Esophagus squamous epithelium (tissue), 5 donors: ENCODE measurements around the gene FAM168A. TPM values are rescaled to one million over a fixed set of nuclear protein-coding genes. Genes with fewer than 3 reads are reported as not detected.
A peak's percentile ranks its signal among the peaks of the same experiment; 100 is the strongest.

ENCODE experiments used
- DNase-seq: peaks from one replicate; lab custom pipeline; 2025; lab: John Stamatoyannopoulos, UW
- H3K27ac ChIP-seq, 4 donors: fragments of 200-600 bp; sonication (generic); one replicate each; pipeline ENCODE4 v1.5.1; 2016 to 2019; ENCODE audit warnings: mild to moderate bottlenecking in 1 of 4
- H3K27me3 ChIP-seq, 4 donors: fragments of 200-600 bp; sonication (generic); 1 replicate in 3 of 4; 2 replicates in 1 of 4; pipeline versions ENCODE4 v1.5.1 to v1.6.0; 2017 to 2021; ENCODE audit warnings: antibody characterized with exemption in 1 of 4
- H3K36me3 ChIP-seq, 3 donors: fragments of 200-600 bp; sonication (generic); one replicate each; pipeline ENCODE4 v1.5.1; 2016 to 2019
- H3K4me1 ChIP-seq, 3 donors: fragments of 200-600 bp; sonication (generic); one replicate each; pipeline ENCODE4 v1.5.1; 2017 to 2019
- H3K4me3 ChIP-seq, 4 donors: fragments of 200-600 bp; sonication (generic); 1 replicate in 3 of 4; 2 replicates in 1 of 4; pipeline ENCODE4 v1.5.1; 2016 to 2019; ENCODE audit warnings: mild to moderate bottlenecking in 2 of 4, moderate library complexity in 1 of 4
- H3K9me3 ChIP-seq, 3 donors: fragments of 200-600 bp; sonication (generic); one replicate each; pipeline ENCODE4 v1.5.1; 2016 to 2019
- POLR2A ChIP-seq, 4 donors: fragments of 450-650 bp; IDR thresholded peaks; one replicate each; pipeline ENCODE4 v1.6.1; 2017; ENCODE audit warnings: antibody characterized with exemption in 4 of 4, mild to moderate bottlenecking in 4 of 4, moderate library complexity in 3 of 4
- WGBS, 2 donors: methylation state at CpG; one replicate each; pipeline ENCODE4 v1.1.5; 2018; 5-methylcytosine and 5-hydroxymethylcytosine counted together
- intact Hi-C: fragments of 100-400 bp; cut with DNase I; formaldehyde crosslinking; loops from one replicate; pipeline ENCODE4 v1.15.0; 2022
- total RNA-seq, 4 donors: library from RNA; depleted of rRNA; stranded (reverse); fragments of >200 nt; gene quantifications; one replicate each; pipeline ENCODE4 v1.1.0, GENCODE V29; 2016
- TF ChIP-seq, protein P1 (sequence below), 6 experiments: fragments of 450-650 bp in 4 of 6; fragments of 200-600 bp in 2 of 6; sonication (generic) in 2 of 6; IDR thresholded peaks; one replicate each; pipeline ENCODE4 v1.5.1; 2016 to 2019; ENCODE audit warnings: antibody characterized with exemption in 6 of 6, mild to moderate bottlenecking in 4 of 6, moderate library complexity in 4 of 6
- donor health status: DM: yes; HTN: yes; CAD: no.

Gene FAM168A
- total RNA-seq, 4 donors from 2014 or later = 7.0 to 15.5 (median 12.3) TPM

DNA sequence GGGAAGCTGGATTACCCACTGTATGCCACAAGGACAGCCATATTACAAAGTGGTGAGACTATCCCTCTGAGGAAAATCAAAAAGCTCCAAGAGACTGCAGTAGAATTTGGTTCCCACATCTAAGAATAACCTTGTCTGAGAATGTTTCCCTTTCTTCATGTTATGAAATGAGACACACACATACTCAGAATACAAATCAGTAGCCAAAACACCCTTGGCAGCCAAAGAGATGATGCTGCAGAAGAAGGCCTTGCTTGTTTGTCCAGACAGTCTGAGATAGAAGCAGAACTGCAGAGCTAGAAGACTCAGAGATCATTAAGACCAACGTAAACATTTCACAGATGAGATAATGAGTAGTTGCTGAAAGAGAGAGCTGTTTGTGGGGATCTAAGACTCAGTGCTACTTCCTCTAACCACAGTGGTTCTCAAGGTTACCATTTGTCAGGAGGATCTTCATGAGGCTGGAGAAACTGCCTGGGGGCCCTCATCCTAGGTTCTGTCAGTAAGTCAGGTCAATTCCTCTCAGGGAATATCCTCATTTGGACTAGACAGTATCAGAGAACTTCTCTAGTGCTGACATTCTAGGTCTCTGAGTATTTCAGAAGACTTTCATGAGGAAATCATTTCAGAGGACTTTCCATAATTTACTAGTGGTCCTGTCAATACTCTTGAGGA, 182.8 kb downstream of the FAM168A start:
- Histone ChIP-seq H3K36me3 (peaks cover 0 to 39% (median 0%) of the 10 kb centered on the region in 3 donors), H3K27ac (peak overlapping the region in 3 of 4 donors; percentile 13 to 65 (median 51)), H3K4me3 (no peak overlapping the region), H3K9me3 (no peaks in the 10 kb centered on the region), H3K4me1 (peaks cover 6 to 35% (median 9%) of the 10 kb centered on the region in 3 donors), H3K27me3 (no peaks in the 10 kb centered on the region)
- DNase-seq = no peak
- WGBS, 2 donors = 30 to 38% methylated on average over 1 of the region's 1 CpG
- TF ChIP-seq, protein P1, sequence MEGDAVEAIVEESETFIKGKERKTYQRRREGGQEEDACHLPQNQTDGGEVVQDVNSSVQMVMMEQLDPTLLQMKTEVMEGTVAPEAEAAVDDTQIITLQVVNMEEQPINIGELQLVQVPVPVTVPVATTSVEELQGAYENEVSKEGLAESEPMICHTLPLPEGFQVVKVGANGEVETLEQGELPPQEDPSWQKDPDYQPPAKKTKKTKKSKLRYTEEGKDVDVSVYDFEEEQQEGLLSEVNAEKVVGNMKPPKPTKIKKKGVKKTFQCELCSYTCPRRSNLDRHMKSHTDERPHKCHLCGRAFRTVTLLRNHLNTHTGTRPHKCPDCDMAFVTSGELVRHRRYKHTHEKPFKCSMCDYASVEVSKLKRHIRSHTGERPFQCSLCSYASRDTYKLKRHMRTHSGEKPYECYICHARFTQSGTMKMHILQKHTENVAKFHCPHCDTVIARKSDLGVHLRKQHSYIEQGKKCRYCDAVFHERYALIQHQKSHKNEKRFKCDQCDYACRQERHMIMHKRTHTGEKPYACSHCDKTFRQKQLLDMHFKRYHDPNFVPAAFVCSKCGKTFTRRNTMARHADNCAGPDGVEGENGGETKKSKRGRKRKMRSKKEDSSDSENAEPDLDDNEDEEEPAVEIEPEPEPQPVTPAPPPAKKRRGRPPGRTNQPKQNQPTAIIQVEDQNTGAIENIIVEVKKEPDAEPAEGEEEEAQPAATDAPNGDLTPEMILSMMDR (IDR thresholded peaks at IDR 0.05) = no peak
- no peak for TF ChIP-seq POLR2A (IDR thresholded peaks at IDR 0.05)
- intact Hi-C loops = no loop called here

DNA sequence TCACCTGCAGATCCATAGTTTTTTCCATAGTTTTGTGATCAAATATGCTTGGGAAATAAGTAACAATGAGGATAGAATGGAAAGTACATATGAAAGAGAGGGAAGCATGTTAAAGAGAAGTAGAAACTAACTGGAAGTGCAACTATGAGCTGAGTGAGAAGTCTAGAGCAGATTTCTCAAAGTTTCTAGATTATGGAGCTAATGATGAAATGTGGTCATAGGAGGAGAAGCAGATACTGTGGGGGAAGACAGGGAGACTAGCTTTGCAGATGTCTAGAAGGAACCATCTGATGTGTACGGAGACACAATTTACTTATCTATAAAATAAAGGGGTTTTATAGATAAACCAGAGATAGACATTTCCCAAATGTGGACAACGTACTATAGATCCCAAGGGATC, 184.7 kb downstream of the FAM168A start:
- no peak overlapping the region for H3K27ac ChIP-seq
- intact Hi-C loops = no loop called here

DNA sequence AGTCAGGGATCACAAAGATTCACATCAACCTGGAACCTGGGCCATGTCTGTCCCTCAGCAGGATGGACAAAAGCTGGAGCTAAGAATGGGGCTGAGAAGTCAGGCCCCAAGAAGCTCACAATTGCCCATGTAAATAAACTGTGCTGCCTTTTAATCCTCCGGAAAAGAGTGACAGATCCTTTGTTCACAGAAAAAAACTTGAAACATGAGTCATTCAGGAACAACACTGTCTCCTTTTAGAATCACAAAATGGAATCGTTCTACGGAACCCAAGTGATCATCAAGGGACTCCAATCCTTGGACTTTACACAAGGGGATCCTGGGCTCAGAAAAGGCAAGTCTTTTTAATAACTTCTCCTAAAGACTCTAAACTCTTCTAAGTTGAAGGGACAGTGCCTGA, 185.6 kb downstream of the FAM168A start:
- Histone ChIP-seq H3K27me3 (no peaks in the 10 kb centered on the region), H3K4me3 (no peak overlapping the region), H3K4me1 (peaks cover 6 to 35% (median 9%) of the 10 kb centered on the region in 3 donors), H3K27ac (no peak overlapping the region), H3K9me3 (no peaks in the 10 kb centered on the region), H3K36me3 (peaks cover 0 to 43% (median 0%) of the 10 kb centered on the region in 3 donors)
- intact Hi-C loops = no loop called here
- 19 to 64% methylated on average over 3 of the region's 3 CpGs for WGBS, 2 donors
- TF ChIP-seq, protein P1 (IDR thresholded peaks at IDR 0.05) = no peak
- TF ChIP-seq POLR2A (IDR thresholded peaks at IDR 0.05) = no peak
- no peak for DNase-seq

More for the DNA sequence above, 184.7 kb downstream of the FAM168A start:
- no peak overlapping the region for H3K4me3 ChIP-seq
- H3K27me3 ChIP-seq = no peaks in the 10 kb centered on the region
- peaks cover 0 to 40% (median 0%) of the 10 kb centered on the region in 3 donors for H3K36me3 ChIP-seq
- whole genome bisulfite sequencing, 2 donors = 88 to 93% methylated on average over 2 of the region's 2 CpGs
- peaks cover 6 to 35% (median 9%) of the 10 kb centered on the region in 3 donors for H3K4me1 ChIP-seq
- TF ChIP-seq, protein P1 (IDR thresholded peaks at IDR 0.05) = no peak
- no peak for TF ChIP-seq POLR2A (IDR thresholded peaks at IDR 0.05)
- H3K9me3 ChIP-seq = no peaks in the 10 kb centered on the region
- DNase-seq = no peak

- DNase-seq = no peak
- no peaks in the 10 kb centered on the region for H3K9me3 ChIP-seq
- TF ChIP-seq, protein P1 (IDR thresholded peaks at IDR 0.05) = no peak
- TF ChIP-seq POLR2A (IDR thresholded peaks at IDR 0.05) = no peak
- H3K4me3 ChIP-seq = no peak overlapping the region
- H3K27me3 ChIP-seq = no peaks in the 10 kb centered on the region
- H3K4me1 ChIP-seq = peaks cover 0 to 24% (median 9%) of the 10 kb centered on the region in 3 donors
- no peak overlapping the region for H3K27ac ChIP-seq
- 80 to 85% methylated on average over 1 to 2 of the region's 2 CpGs for WGBS, 2 donors
- intact Hi-C loops = no loop called here
- H3K36me3 ChIP-seq = peaks cover 0 to 52% (median 0%) of the 10 kb centered on the region in 3 donors
These were observed 186.9 kb downstream of the FAM168A start for GRCh38 chr11:73411031-73411430.

GRCh38 chr11:73410627-73411026, 187.3 kb downstream of the FAM168A start:
- no peak overlapping the region for H3K27ac ChIP-seq
- H3K36me3 ChIP-seq = peaks cover 0 to 56% (median 0%) of the 10 kb centered on the region in 3 donors
- peaks cover 0 to 20% (median 9%) of the 10 kb centered on the region in 3 donors for H3K4me1 ChIP-seq
- H3K4me3 ChIP-seq = no peak overlapping the region
- WGBS, 2 donors = 60 to 88% methylated on average over 1 of the region's 1 CpG
- H3K9me3 ChIP-seq = no peaks in the 10 kb centered on the region
- no peaks in the 10 kb centered on the region for H3K27me3 ChIP-seq
- no peak for DNase-seq
- intact Hi-C loops = no loop called here
- no peak for TF ChIP-seq POLR2A (IDR thresholded peaks at IDR 0.05)
- TF ChIP-seq, protein P1 (IDR thresholded peaks at IDR 0.05) = no peak
